ENCODE measurements around the gene DHH. TPM values are rescaled to one million over a fixed set of nuclear protein-coding genes. Genes with fewer than 3 reads are reported as not detected.

The DHH gene
- total RNA-seq, 1 donor from 2014 or later = 1.5 TPM

GRCh38 chr12:49050507-49051372, 43.9 kb downstream of the DHH start:
- no peak for DNase-seq (ENCODE audit: low spot score)

GRCh38 chr12:49049566-49050224, 44.9 kb downstream of the DHH start:
- no peak for DNase-seq (ENCODE audit: low spot score)

- no peak for DNase-seq (ENCODE audit: low spot score)
Observed at GRCh38 chr12:49048953-49049352, 45.6 kb downstream of the DHH start.

DNA sequence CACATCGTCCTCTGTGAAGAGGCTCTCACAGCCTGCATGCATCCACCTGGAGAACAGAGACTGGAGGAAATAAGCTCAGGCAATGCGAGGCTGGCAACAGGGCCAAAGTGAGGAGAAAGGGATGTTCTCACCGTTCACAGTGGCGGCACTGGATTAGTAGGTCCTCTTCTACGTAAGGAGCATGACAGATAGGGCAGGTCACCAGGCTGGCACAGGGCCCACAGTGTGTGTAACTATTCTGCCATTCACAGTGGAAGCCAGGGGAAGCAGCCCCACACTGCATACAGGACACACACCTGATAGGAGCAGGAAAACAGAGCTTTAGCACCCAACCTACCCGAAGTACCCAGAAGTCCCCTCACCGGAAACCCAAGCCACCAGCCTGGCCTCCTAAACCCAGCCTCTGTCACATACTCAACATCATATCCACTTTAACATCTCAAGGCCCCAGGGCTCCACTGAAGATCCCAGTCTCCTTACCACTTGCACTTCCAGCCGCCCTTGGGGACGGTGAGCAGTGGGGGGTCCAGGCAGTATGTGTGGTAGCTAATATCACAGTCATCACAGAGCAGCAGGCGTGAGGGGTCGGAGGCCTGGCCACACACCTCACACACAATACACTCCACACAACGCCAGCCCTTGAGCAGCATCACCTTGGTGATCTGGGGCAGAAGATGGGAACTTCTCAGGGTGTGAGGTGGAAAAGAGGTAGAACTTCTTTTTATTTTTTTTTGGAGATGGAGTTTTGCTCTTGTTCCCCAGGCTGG, 48.3 kb downstream of the DHH start:
- no peak for DNase-seq (ENCODE audit: low spot score)

GRCh38 chr12:49044660-49045059, 49.9 kb downstream of the DHH start:
- no peak for DNase-seq (ENCODE audit: low spot score)

GRCh38 chr12:49043856-49044258, 50.7 kb downstream of the DHH start:
- DNase-seq (ENCODE audit: low spot score) = no peak

- no peak for DNase-seq (ENCODE audit: low spot score)
Observed at GRCh38 chr12:49043241-49043640, 51.4 kb downstream of the DHH start.

DNA sequence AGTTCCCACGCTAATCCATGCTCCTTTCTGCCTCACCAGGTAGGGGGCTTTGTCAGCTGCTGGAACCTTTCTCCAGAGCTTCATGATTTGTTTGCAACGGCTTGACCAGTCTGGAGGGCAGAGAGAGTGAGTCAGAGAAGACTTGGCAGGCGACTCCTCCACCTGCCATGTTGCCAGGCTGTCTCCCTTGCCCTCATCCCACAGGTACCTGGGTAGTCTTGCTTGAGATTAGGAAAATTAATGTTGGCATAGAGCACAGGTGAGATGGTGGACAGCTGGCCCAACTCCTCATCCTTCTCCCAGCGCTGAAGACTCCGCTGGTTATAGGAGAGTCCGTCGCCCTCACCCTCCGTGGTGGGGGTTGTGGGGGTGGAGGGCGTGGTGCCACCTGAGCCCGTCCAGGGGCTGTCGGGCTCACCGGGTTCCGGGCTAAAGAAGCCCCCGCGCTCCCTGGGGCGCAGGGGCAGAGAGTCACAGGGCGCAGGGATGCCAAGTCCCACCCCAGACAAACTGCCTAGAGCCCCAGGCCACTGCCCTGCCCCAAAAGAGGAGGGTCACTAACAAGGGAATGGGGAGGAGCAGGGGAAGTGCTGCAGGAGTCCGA, 52.6 kb downstream of the DHH start:
- no peak for DNase-seq (ENCODE audit: low spot score)

DNA sequence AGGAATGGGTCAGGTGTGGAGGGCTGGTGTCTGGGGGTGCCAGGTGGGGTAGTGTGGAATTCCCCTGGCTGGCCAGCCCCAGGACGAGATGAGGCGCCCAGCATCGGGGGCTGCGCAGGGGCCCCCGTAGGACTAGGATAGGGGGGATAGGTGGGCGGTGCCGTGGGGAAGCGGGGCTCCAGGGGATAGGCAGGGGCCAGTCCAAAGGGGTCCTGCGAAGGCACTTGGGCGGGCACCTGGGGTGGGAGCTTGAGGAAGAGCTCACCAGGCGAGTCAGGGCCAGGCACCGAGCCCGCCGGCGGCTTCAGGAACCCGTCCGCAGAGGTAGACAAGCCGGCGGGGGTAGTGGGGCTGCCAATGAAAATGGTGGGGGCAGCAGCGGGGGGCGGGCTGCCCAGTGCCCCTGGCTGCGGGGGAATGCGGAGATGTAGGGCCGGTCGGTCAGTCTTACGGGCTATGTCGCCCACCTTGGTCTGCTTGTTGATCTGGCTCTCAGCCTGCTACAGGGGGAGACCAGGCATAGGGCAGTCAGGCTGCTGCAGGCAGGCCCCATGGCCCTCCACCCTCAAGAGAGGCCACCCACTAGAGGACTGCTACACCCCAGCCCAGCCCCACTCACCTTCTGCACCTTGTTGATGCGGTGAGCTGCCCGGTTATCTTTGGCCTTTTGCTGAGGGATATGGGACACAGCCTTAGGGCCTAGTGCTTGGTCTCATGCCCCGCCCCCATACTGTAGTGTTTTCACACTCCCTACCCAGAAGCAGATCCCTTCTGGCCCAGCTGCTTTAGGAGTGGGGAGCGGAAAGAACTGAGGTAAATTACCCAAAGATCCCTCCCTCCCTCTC, 53.3 kb downstream of the DHH start:
- DNase-seq (ENCODE audit: low spot score) = no peak

DNA sequence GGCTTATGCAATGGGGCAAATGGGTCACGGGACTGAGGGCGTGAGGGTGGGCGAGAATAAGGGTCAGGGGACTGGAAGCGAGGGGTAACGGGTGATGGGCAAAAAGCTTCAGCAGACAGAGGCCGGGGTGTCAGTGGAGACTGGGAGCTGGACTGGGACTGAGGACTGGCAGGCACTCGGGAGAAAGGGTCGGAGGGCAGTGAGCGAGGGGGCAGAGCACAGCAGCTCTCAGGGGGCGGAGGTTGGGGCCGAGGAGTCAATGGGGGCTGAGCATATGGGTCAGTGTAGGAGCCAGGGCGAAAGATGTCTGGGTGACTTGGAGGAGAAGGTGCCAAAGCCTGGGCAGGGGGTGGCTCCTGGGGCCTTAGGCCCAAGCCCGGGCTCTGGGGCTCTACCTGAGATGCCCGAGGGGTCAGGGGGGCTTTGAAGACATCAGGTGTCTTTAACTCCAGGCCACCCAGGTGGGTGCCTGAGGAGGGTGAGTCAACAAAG, 54.2 kb downstream of the DHH start:
- DNase-seq (ENCODE audit: low spot score) = no peak

- no peak for DNase-seq (ENCODE audit: low spot score)
Observed at GRCh38 chr12:49039421-49040363, 54.9 kb downstream of the DHH start.

DNA sequence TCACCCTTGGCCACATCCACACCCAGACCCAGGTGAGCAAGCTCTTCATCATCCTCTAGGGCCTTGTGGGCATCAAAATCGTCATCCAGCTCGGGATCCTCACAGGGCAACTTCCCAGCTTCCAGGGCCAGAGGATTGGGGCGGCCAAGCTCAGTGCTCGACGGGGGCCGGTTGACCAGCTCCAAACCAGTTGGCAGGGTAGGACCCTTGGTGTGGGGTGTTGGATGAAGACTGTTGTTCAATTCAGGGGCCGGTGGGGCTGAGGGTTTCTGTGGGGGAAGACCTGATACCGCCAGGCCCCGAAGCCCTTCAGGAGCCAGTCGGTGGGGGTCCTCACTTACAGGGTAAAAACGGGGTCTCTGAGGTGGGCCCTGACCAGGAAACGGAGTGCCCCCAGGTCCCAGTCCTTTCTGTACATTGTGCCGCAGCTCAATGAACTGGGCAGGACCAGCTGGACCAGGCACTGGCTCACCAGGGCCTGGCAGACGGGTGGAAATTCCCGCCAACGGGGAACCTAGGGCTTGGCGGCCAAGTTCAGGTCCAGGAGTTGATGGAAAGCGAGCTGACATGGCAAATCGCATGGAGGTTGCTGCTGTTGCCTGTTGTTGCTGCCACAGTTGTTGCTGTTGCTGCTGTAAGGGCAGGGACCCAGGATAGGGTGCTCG, 56.2 kb downstream of the DHH start:
- no peak for DNase-seq (ENCODE audit: low spot score)

GRCh38 chr12:49037947-49038237, 56.7 kb downstream of the DHH start:
- no peak for DNase-seq (ENCODE audit: low spot score)

DNA sequence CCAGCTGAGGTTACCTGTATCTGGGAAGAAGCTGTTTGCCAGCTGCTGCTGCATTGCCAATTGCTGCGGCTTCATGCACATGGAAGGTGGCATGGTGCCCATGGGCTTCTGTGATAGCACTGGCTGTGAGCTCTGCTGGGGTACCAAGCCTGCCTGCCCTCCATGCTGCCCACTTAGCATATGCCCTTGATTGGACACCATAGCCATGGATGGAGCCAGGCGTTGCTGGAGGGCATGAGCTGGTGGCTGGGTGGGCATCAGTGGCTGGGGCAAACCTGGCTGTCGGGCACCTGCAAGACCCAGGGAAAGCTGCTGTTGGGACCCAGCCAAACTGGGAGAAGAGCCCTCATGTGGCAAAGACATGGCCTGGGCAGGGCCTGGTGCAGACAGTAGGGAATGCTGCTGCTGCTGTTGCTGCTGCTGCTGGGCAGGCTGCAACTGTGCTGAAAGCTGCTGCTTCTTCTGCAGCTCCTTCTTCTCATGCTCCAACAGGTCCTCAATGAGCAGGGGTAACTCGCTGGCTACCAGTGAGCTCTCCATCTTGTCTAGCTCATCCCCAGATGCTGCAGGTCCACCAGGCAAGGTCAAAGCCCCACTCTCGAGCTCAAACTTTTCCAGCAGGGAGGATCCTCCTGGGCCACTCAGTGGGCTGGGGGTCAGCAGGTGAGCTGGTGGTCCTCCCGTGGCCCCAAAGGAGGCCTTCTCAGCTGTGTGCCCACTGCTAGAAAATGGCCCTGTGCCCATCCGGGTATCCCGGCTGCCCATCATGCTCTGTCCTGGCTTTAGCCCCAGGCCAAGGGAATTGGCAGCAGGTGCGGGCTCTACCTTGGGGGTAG, 57.3 kb downstream of the DHH start:
- no peak for DNase-seq (ENCODE audit: low spot score)
